ENCODE measurements around the gene REV1. TPM values are rescaled to one million over a fixed set of nuclear protein-coding genes. Genes with fewer than 3 reads are reported as not detected.
"Not testable (repeated sequence)": the region's sequence is repeated elsewhere in the genome, so short reads cannot be mapped to it uniquely, and the experiment has no call there.

REV1 gene
- total RNA-seq, 2 experiments from 2014 or later, result 39.4 to 42.1 TPM

DNA sequence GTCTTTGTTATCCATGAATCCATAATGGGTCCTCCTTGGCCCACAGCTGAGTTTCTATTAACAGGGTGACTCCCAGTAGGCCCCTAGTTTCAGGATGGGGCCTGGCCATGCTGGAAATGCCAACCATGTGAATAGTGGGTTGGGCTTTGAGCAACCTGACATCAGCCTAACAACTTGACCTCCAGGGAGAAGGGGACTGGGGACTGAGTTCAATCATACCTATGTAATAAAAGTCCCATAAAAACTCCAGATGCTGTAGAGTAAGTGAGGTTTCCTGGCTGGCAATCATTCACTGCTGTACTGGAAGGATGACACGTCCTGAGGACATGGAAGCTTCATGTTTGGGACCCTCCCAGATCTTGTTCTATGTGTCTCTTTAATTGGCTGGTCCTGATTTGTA, 7.9 kb downstream of the REV1 start:
- no peak for ATAC-seq
- H3K9me3 Mint-ChIP-seq (ENCODE audit: insufficient read depth), result no peaks in the 10 kb centered on the region
- H3K36me3 Mint-ChIP-seq (ENCODE audit: low read depth), result peaks cover 14% of the 10 kb centered on the region
- no peak overlapping the region for H3K4me3 Mint-ChIP-seq
- H3K4me1 Mint-ChIP-seq (ENCODE audit: low read depth), result peaks cover 21% of the 10 kb centered on the region
- H3K27ac Mint-ChIP-seq, result no peak overlapping the region
- no peak for DNase-seq
- POLR2A ChIA-PET, result interaction anchor here (0.5 kb wide), 1 partner anchor 580 kb away, joined by 4 read pairs; no protein-coding TSS in a partner anchor
- CTCF ChIA-PET, result no interaction called here
- no peaks in the 10 kb centered on the region for H3K27me3 Mint-ChIP-seq (ENCODE audit: low read depth)

GRCh38 chr2:99481527-99481926, 8.3 kb downstream of the REV1 start:
- Mint-ChIP-seq H3K27ac (no peak overlapping the region), H3K4me1 (ENCODE audit: low read depth) (peaks cover 16% of the 10 kb centered on the region), H3K36me3 (ENCODE audit: low read depth) (peaks cover 12% of the 10 kb centered on the region), H3K27me3 (ENCODE audit: low read depth) (no peaks in the 10 kb centered on the region), H3K4me3 (no peak overlapping the region), H3K9me3 (ENCODE audit: insufficient read depth) (no peaks in the 10 kb centered on the region)
- POLR2A ChIA-PET, result interaction anchor here (0.5 kb wide), 1 partner anchor 581 kb away, joined by 4 read pairs; no protein-coding TSS in a partner anchor
- CTCF ChIA-PET, result no interaction called here
- ATAC-seq (no peak), DNase-seq (no peak)

DNA sequence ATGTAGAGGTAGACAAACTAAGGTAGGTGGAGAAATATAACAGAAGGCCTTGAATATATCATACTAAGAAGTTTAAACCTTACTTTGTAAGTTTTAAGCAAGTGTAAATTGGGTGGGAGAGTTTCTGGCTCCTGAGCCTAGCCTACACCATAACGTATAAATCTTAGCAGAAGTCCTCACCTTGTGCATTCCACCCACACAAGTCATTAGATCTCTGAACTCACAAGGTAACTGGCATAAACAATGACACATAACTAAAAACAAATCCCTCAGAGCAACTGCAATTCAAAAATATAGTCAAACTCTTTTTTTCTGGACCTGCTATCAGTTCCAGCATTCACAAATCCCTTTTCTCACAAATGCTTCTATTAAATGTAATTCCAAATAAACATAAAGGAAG, 9.4 kb downstream of the REV1 start:
- no peak overlapping the region for H3K27ac Mint-ChIP-seq
- POLR2A ChIA-PET, result no interaction called here
- no peaks in the 10 kb centered on the region for H3K9me3 Mint-ChIP-seq (ENCODE audit: insufficient read depth)
- no peak for DNase-seq
- ATAC-seq, result no peak
- H3K27me3 Mint-ChIP-seq (ENCODE audit: low read depth), result no peaks in the 10 kb centered on the region
- H3K36me3 Mint-ChIP-seq (ENCODE audit: low read depth), result peaks cover 9% of the 10 kb centered on the region
- no peak overlapping the region for H3K4me3 Mint-ChIP-seq
- CTCF ChIA-PET, result no interaction called here
- H3K4me1 Mint-ChIP-seq (ENCODE audit: low read depth), result peaks cover 9% of the 10 kb centered on the region

- H3K4me1 Mint-ChIP-seq (ENCODE audit: low read depth), result peaks cover 11% of the 10 kb centered on the region
- POLR2A ChIA-PET, result no interaction called here
Measured at GRCh38 chr2:99478632-99479031, 11.2 kb downstream of the REV1 start.

DNA sequence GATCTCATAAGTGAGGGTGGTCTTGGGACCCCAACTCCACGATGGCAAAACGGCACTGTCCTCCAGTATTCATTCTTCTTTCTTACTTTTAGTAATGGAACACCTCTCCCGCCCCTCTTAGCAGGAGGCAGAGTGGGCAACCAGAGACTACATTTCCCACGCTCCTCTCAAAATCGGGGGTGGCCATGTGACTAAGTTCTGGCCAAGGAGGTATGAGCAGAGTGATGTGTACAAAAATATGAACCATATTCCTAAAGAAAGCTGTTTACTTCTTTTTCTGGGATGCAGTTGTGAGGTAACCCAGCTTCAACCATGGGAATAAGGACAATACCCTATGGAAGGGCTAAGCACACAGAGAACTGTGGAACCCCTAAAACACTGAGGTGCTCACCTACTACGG, 12.8 kb downstream of the REV1 start:
- CTCF ChIA-PET, result no interaction called here
- ATAC-seq, result no peak
- POLR2A ChIA-PET, result no interaction called here
- Mint-ChIP-seq H3K36me3 (ENCODE audit: low read depth) (peaks cover 7% of the 10 kb centered on the region), H3K9me3 (ENCODE audit: insufficient read depth) (no peaks in the 10 kb centered on the region), H3K27ac (no peak overlapping the region), H3K4me3 (no peak overlapping the region), H3K4me1 (ENCODE audit: low read depth) (peaks cover 9% of the 10 kb centered on the region), H3K27me3 (ENCODE audit: low read depth) (no peaks in the 10 kb centered on the region)
- DNase-seq, result no peak

More at GRCh38 chr2:99478632-99479031, 11.2 kb downstream of the REV1 start:
- Mint-ChIP-seq H3K36me3 (ENCODE audit: low read depth) (peaks cover 11% of the 10 kb centered on the region), H3K27ac (no peak overlapping the region), H3K9me3 (ENCODE audit: insufficient read depth) (no peaks in the 10 kb centered on the region), H3K27me3 (ENCODE audit: low read depth) (no peaks in the 10 kb centered on the region), H3K4me3 (no peak overlapping the region)
- ATAC-seq (no peak), DNase-seq (no peak)
- CTCF ChIA-PET, result no interaction called here

DNA sequence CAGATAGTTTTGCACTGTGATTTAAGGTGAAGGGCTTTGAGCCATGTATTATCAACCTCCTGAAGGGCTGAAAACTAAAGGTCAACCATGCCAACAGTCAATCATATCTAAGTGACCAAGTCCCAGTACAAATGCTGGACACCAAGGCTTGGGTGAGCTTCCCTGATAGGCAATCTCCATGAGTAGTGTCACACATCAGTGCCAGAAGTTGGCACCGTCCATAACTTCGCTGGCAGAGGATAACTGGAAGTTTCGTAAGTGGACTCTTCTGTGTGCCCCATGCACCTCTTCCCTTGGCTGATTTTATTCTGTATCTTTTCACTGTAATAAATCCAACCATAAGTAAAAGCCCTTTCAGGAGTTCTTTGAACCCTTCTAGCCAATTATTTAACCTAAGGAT, 13.2 kb downstream of the REV1 start:
- no peak for ATAC-seq
- H3K9me3 Mint-ChIP-seq (ENCODE audit: insufficient read depth), result no peaks in the 10 kb centered on the region
- CTCF ChIA-PET, result no interaction called here
- H3K27me3 Mint-ChIP-seq (ENCODE audit: low read depth), result no peaks in the 10 kb centered on the region
- H3K27ac Mint-ChIP-seq, result no peak overlapping the region
- peaks cover 8% of the 10 kb centered on the region for H3K4me1 Mint-ChIP-seq (ENCODE audit: low read depth)
- POLR2A ChIA-PET, result no interaction called here
- peaks cover 6% of the 10 kb centered on the region for H3K36me3 Mint-ChIP-seq (ENCODE audit: low read depth)
- no peak for DNase-seq
- no peak overlapping the region for H3K4me3 Mint-ChIP-seq

- H3K4me3 Mint-ChIP-seq, POLR2A ChIA-PET, CTCF ChIA-PET: not testable (repeated sequence)
Measured at GRCh38 chr2:99475095-99475494, 14.7 kb downstream of the REV1 start.

GRCh38 chr2:99473518-99474083, 16.2 kb downstream of the REV1 start:
- no peak for ATAC-seq
- Mint-ChIP-seq H3K27ac (no peak overlapping the region), H3K9me3 (ENCODE audit: insufficient read depth) (no peaks in the 10 kb centered on the region), H3K4me1 (ENCODE audit: low read depth) (peaks cover 8% of the 10 kb centered on the region), H3K36me3 (ENCODE audit: low read depth) (peaks cover 6% of the 10 kb centered on the region), H3K4me3 (no peak overlapping the region), H3K27me3 (ENCODE audit: low read depth) (no peaks in the 10 kb centered on the region)
- CTCF ChIA-PET, result interaction anchor here (1.0 kb wide), 1 partner anchor 12 kb away, joined by 3 read pairs; no protein-coding TSS in a partner anchor
- POLR2A ChIA-PET, result no interaction called here
- DNase-seq, result no peak

More at GRCh38 chr2:99475095-99475494, 14.7 kb downstream of the REV1 start:
- not testable (repeated sequence) for H3K27me3 Mint-ChIP-seq (ENCODE audit: low read depth); H3K4me1 Mint-ChIP-seq (ENCODE audit: low read depth); H3K9me3 Mint-ChIP-seq (ENCODE audit: insufficient read depth); DNase-seq; ATAC-seq; H3K27ac Mint-ChIP-seq; H3K36me3 Mint-ChIP-seq (ENCODE audit: low read depth)

DNA sequence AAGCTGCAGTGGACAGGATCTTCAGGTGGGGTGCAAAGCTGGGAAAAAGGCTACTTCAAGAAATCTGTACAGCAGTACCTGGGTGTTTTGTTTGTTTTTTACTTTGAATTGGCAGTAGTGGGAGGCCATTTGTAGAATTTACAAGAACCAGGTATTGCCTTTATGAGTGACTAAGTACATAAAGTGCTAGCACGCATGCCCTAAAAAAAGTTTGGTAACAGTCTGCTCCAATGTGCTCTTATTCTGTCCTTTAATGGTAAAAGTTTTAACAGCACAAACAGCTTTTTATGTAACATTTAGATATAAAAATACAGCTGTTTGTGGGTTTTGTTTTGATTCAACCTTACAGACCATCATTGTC, 17.2 kb downstream of the REV1 start:
- Mint-ChIP-seq H3K27ac (no peak overlapping the region), H3K9me3 (ENCODE audit: insufficient read depth) (no peaks in the 10 kb centered on the region), H3K4me3 (no peak overlapping the region), H3K27me3 (ENCODE audit: low read depth) (no peaks in the 10 kb centered on the region), H3K4me1 (ENCODE audit: low read depth) (peaks cover 8% of the 10 kb centered on the region), H3K36me3 (ENCODE audit: low read depth) (peaks cover 5% of the 10 kb centered on the region)
- CTCF ChIA-PET, result no interaction called here
- ATAC-seq (no peak), DNase-seq (no peak)
- POLR2A ChIA-PET, result no interaction called here

- peaks cover 5% of the 10 kb centered on the region for H3K36me3 Mint-ChIP-seq (ENCODE audit: low read depth)
- ChIA-PET CTCF (no interaction called here), POLR2A (no interaction called here)
- H3K4me1 Mint-ChIP-seq (ENCODE audit: low read depth), result peaks cover 8% of the 10 kb centered on the region
- DNase-seq (no peak), ATAC-seq (no peak)
- H3K27ac Mint-ChIP-seq, result no peak overlapping the region
- no peak overlapping the region for H3K4me3 Mint-ChIP-seq
- no peaks in the 10 kb centered on the region for H3K9me3 Mint-ChIP-seq (ENCODE audit: insufficient read depth)
- no peaks in the 10 kb centered on the region for H3K27me3 Mint-ChIP-seq (ENCODE audit: low read depth)
Measured at GRCh38 chr2:99471654-99472599, 17.9 kb downstream of the REV1 start.

- Mint-ChIP-seq H3K36me3 (ENCODE audit: low read depth) (peaks cover 5% of the 10 kb centered on the region), H3K4me1 (ENCODE audit: low read depth) (peaks cover 8% of the 10 kb centered on the region), H3K27ac (no peak overlapping the region), H3K9me3 (ENCODE audit: insufficient read depth) (no peaks in the 10 kb centered on the region), H3K4me3 (no peak overlapping the region), H3K27me3 (ENCODE audit: low read depth) (no peaks in the 10 kb centered on the region)
- ChIA-PET CTCF (no interaction called here), POLR2A (no interaction called here)
- no peak for DNase-seq
- no peak for ATAC-seq
Measured at GRCh38 chr2:99470957-99471356, 18.9 kb downstream of the REV1 start.

DNA sequence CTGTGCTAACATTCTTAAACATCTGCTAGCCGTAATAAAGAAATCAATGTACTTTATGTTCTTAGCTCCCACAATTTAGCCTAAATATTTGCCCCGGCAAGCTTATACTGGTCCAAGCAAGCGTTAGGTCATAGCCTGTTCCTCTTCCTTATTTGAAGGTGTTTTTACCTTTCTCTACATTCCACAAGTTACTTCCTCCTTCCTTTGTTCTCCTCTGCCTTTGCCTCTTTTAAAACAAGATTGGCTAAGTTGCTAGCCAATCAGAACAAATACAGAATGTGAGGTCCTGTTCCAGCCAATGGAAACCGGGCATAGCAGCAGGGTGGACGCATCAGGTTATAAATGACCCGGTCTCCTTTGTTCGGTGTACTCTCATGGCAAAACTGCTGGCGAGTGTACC, 19.4 kb downstream of the REV1 start:
- H3K4me1 Mint-ChIP-seq (ENCODE audit: low read depth); H3K27ac Mint-ChIP-seq; CTCF ChIA-PET; H3K27me3 Mint-ChIP-seq (ENCODE audit: low read depth); DNase-seq; ATAC-seq; H3K36me3 Mint-ChIP-seq (ENCODE audit: low read depth); H3K9me3 Mint-ChIP-seq (ENCODE audit: insufficient read depth); POLR2A ChIA-PET; H3K4me3 Mint-ChIP-seq: not testable (repeated sequence)
